Peyer's patch (tissue), 4 donors: ENCODE data around the gene PAIP1. TPM values are rescaled to one million over a fixed set of nuclear protein-coding genes. Genes with fewer than 3 reads are reported as not detected.
"Not testable (repeated sequence)": the region's sequence is repeated elsewhere in the genome, so short reads cannot be mapped to it uniquely, and the experiment has no call there.

Experiments used
- DNase-seq, 3 donors: peaks; one replicate each; pipeline ENCODE4 v3.0.0-alpha.2; 2017 to 2019
- H3K27ac ChIP-seq, 4 donors: fragments of 200-600 bp; sonication (generic); one replicate each; pipeline ENCODE4 v1.5.1; 2016 to 2019
- H3K27me3 ChIP-seq, 2 donors: fragments of 200-600 bp; sonication (generic); one replicate each; pipeline ENCODE4 v1.5.1; 2019
- H3K36me3 ChIP-seq, 3 donors: fragments of 200-600 bp; sonication (generic); one replicate each; pipeline ENCODE4 v1.5.1; 2016 to 2019
- H3K4me1 ChIP-seq, 4 donors: fragments of 200-600 bp; sonication (generic); one replicate each; pipeline ENCODE4 v1.5.1; 2016 to 2019
- H3K4me3 ChIP-seq, 4 donors: fragments of 200-600 bp; sonication (generic); 1 replicate in 3 of 4; 2 replicates in 1 of 4; pipeline ENCODE4 v1.5.1; 2016 to 2019; ENCODE audit warnings: mild to moderate bottlenecking in 1 of 4
- H3K9me3 ChIP-seq, 4 donors: fragments of 200-600 bp; sonication (generic); one replicate each; pipeline ENCODE4 v1.5.1; 2016 to 2019; ENCODE audit warnings: mild to moderate bottlenecking in 1 of 4
- CTCF ChIP-seq, 6 experiments: fragments of 450-650 bp in 4 of 6; fragments of 200-600 bp in 2 of 6; sonication (generic) in 1 of 6; IDR thresholded peaks; one replicate each; pipeline ENCODE4 v1.5.1; 2017 to 2019; ENCODE audit warnings: antibody characterized with exemption in 6 of 6, mild to moderate bottlenecking in 3 of 6, moderate library complexity in 1 of 6
- POLR2A ChIP-seq, 2 donors: fragments of 450-650 bp; IDR thresholded peaks; one replicate each; pipeline ENCODE4 v1.5.1; 2017; ENCODE audit warnings: antibody characterized with exemption in 2 of 2, mild to moderate bottlenecking in 2 of 2, moderate library complexity in 2 of 2
- total RNA-seq, 4 donors: library from RNA; depleted of rRNA; stranded (reverse); fragments of >200 nt; gene quantifications; one replicate each; pipeline ENCODE4 v1.1.0, GENCODE V29; 2016

PAIP1 gene
- total RNA-seq, 4 donors from 2014 or later, result 45.9 to 61.1 (median 48.9) TPM

- no peaks in the 10 kb centered on the region for H3K36me3 ChIP-seq
- H3K9me3 ChIP-seq, result no peaks in the 10 kb centered on the region
- no peak overlapping the region for H3K27ac ChIP-seq
- H3K27me3 ChIP-seq, result no peaks in the 10 kb centered on the region
- peaks cover 0 to 8% (median 0%) of the 10 kb centered on the region in 4 donors for H3K4me1 ChIP-seq
- TF ChIP-seq POLR2A (IDR thresholded peaks at IDR 0.05), result no peak
- TF ChIP-seq CTCF (IDR thresholded peaks at IDR 0.05), result no peak
- no peak overlapping the region for H3K4me3 ChIP-seq
- DNase-seq, result no peak
These were observed 3.3 kb upstream of the PAIP1 start for GRCh38 chr5:43560128-43560527.

GRCh38 chr5:43556607-43556856, 345 bp downstream of the PAIP1 start:
- H3K27me3 ChIP-seq, DNase-seq, H3K36me3 ChIP-seq, H3K9me3 ChIP-seq: not testable (repeated sequence)
- peak overlapping the region; percentile 73 to 94 (median 86) for H3K4me3 ChIP-seq
- H3K27ac ChIP-seq, result peak overlapping the region; percentile 90 to 96 (median 95)
- peaks cover 0 to 32% (median 2%) of the 10 kb centered on the region in 4 donors for H3K4me1 ChIP-seq

- H3K36me3 ChIP-seq, result no peaks in the 10 kb centered on the region
- H3K4me1 ChIP-seq, result peaks cover 0 to 32% (median 2%) of the 10 kb centered on the region in 4 donors
- H3K27ac ChIP-seq, result peak overlapping the region; percentile 90 to 96 (median 95)
- DNase-seq, result peak; percentile 66 to 75 (median 71)
- peak overlapping the region; percentile 73 to 94 (median 86) for H3K4me3 ChIP-seq
- no peaks in the 10 kb centered on the region for H3K9me3 ChIP-seq
- TF ChIP-seq POLR2A (IDR thresholded peaks at IDR 0.05) (no peak), CTCF (IDR thresholded peaks at IDR 0.05) (no peak)
- H3K27me3 ChIP-seq, result no peaks in the 10 kb centered on the region
These were observed 826 bp downstream of the PAIP1 start for GRCh38 chr5:43555895-43556606.

- H3K9me3 ChIP-seq, result no peaks in the 10 kb centered on the region
- H3K4me3 ChIP-seq, result no peak overlapping the region
- H3K36me3 ChIP-seq, result peaks cover 0 to 4% (median 0%) of the 10 kb centered on the region in 3 donors
- H3K27ac ChIP-seq, result no peak overlapping the region
- no peak for DNase-seq
- TF ChIP-seq POLR2A (IDR thresholded peaks at IDR 0.05) (no peak), CTCF (IDR thresholded peaks at IDR 0.05) (no peak)
- no peaks in the 10 kb centered on the region for H3K27me3 ChIP-seq
- H3K4me1 ChIP-seq, result peaks cover 0 to 32% (median 2%) of the 10 kb centered on the region in 4 donors
These were observed 2.4 kb downstream of the PAIP1 start for GRCh38 chr5:43554497-43554896.

- TF ChIP-seq CTCF (IDR thresholded peaks at IDR 0.05), result no peak
- no peak for TF ChIP-seq POLR2A (IDR thresholded peaks at IDR 0.05)
- peaks cover 0 to 32% (median 2%) of the 10 kb centered on the region in 4 donors for H3K4me1 ChIP-seq
These were observed 3.5 kb downstream of the PAIP1 start for GRCh38 chr5:43553381-43553780.

GRCh38 chr5:43551731-43552130, 5.1 kb downstream of the PAIP1 start:
- Histone ChIP-seq H3K36me3 (peaks cover 0 to 25% (median 0%) of the 10 kb centered on the region in 3 donors), H3K27ac (no peak overlapping the region), H3K27me3 (no peaks in the 10 kb centered on the region), H3K4me1 (peaks cover 0 to 32% (median 2%) of the 10 kb centered on the region in 4 donors), H3K9me3 (no peaks in the 10 kb centered on the region), H3K4me3 (no peak overlapping the region)
- TF ChIP-seq CTCF (IDR thresholded peaks at IDR 0.05), result no peak
- TF ChIP-seq POLR2A (IDR thresholded peaks at IDR 0.05), result no peak
- DNase-seq, result no peak

More at GRCh38 chr5:43553381-43553780, 3.5 kb downstream of the PAIP1 start:
- DNase-seq, result no peak
- H3K27me3 ChIP-seq, result no peaks in the 10 kb centered on the region
- no peak overlapping the region for H3K4me3 ChIP-seq
- H3K36me3 ChIP-seq, result peaks cover 0 to 10% (median 0%) of the 10 kb centered on the region in 3 donors
- H3K9me3 ChIP-seq, result no peaks in the 10 kb centered on the region
- no peak overlapping the region for H3K27ac ChIP-seq

- H3K36me3 ChIP-seq, result peaks cover 0 to 50% (median 0%) of the 10 kb centered on the region in 3 donors
- DNase-seq, result not testable (repeated sequence)
- peaks cover 0 to 15% (median 2%) of the 10 kb centered on the region in 4 donors for H3K4me1 ChIP-seq
These were observed 7.6 kb downstream of the PAIP1 start for GRCh38 chr5:43549272-43549671.

More at GRCh38 chr5:43549272-43549671, 7.6 kb downstream of the PAIP1 start:
- H3K9me3 ChIP-seq, H3K4me3 ChIP-seq, H3K27ac ChIP-seq, H3K27me3 ChIP-seq: not testable (repeated sequence)
